ENCODE measurements around the gene HBEGF.
"Not testable (repeated sequence)": the region's sequence is repeated elsewhere in the genome, so short reads cannot be mapped to it uniquely, and the experiment has no call there.

Gene HBEGF

GRCh38 chr5:140360681-140361479 is 14.5 kb upstream of the HBEGF start:
- DNase-seq (ENCODE audit: low read depth): no peak

GRCh38 chr5:140360101-140360500 is 13.7 kb upstream of the HBEGF start, which contains the start of gene SLC4A9:
Gene SLC4A9, plus strand, starts transcription at chr5:140360194. Its CDS starts 43 bp downstream, at chr5:140360237.
- no peak for DNase-seq (ENCODE audit: low read depth)

GRCh38 chr5:140358738-140359310 is 12.4 kb upstream of the HBEGF start:
- no peak for DNase-seq (ENCODE audit: low read depth)

- DNase-seq (ENCODE audit: low read depth): peak; percentile 56
Observed at GRCh38 chr5:140357726-140358093, 11.3 kb upstream of the HBEGF start.

- DNase-seq (ENCODE audit: low read depth): no peak
Observed at GRCh38 chr5:140356853-140357725, 10.7 kb upstream of the HBEGF start.

GRCh38 chr5:140355546-140355945 is 9.1 kb upstream of the HBEGF start:
- DNase-seq (ENCODE audit: low read depth): no peak

GRCh38 chr5:140351609-140352334 is 5.4 kb upstream of the HBEGF start:
- DNase-seq (ENCODE audit: low read depth): no peak

- DNase-seq (ENCODE audit: low read depth): no peak
Observed at GRCh38 chr5:140349244-140349643, 2.8 kb upstream of the HBEGF start.

- DNase-seq (ENCODE audit: low read depth): no peak
Observed at GRCh38 chr5:140348104-140348503, 1.7 kb upstream of the HBEGF start.

GRCh38 chr5:140347360-140347759 is 957 bp upstream of the HBEGF start:
- DNase-seq (ENCODE audit: low read depth): no peak

GRCh38 chr5:140345919-140346347 is 470 bp downstream of the HBEGF start:
- DNase-seq (ENCODE audit: low read depth): no peak

GRCh38 chr5:140344683-140345423 is 1.6 kb downstream of the HBEGF start:
- DNase-seq (ENCODE audit: low read depth): no peak

GRCh38 chr5:140343849-140344248 is 2.6 kb downstream of the HBEGF start:
- not testable (repeated sequence) for DNase-seq (ENCODE audit: low read depth)

- no peak for DNase-seq (ENCODE audit: low read depth)
Observed at GRCh38 chr5:140342896-140343295, 3.5 kb downstream of the HBEGF start.

GRCh38 chr5:140342287-140342686 is 4.1 kb downstream of the HBEGF start:
- no peak for DNase-seq (ENCODE audit: low read depth)

GRCh38 chr5:140341591-140341990 is 4.8 kb downstream of the HBEGF start:
- no peak for DNase-seq (ENCODE audit: low read depth)

GRCh38 chr5:140340605-140341121 is 5.7 kb downstream of the HBEGF start:
- DNase-seq (ENCODE audit: low read depth): no peak

- DNase-seq (ENCODE audit: low read depth): no peak
Observed at GRCh38 chr5:140339636-140340035, 6.8 kb downstream of the HBEGF start.

- DNase-seq (ENCODE audit: low read depth): no peak
Observed at GRCh38 chr5:140338908-140339307, 7.5 kb downstream of the HBEGF start.

GRCh38 chr5:140338336-140338735 is 8.1 kb downstream of the HBEGF start:
- DNase-seq (ENCODE audit: low read depth): no peak

GRCh38 chr5:140337880-140338279 is 8.5 kb downstream of the HBEGF start:
- DNase-seq (ENCODE audit: low read depth): no peak
